Breast epithelium (tissue), 3 donors: ENCODE measurements around the gene WASHC2C.
"Not testable (repeated sequence)": the region's sequence is repeated elsewhere in the genome, so short reads cannot be mapped to it uniquely, and the experiment has no call there.

Experiments used
- CTCF ChIP-seq, 3 donors: fragments of 450-650 bp; IDR thresholded peaks; one replicate each; pipeline ENCODE4 v1.5.1; 2016 to 2017; ENCODE audit warnings: antibody characterized with exemption in 3 of 3, mild to moderate bottlenecking in 3 of 3, moderate library complexity in 3 of 3
- POLR2A ChIP-seq: fragments of 450-650 bp; IDR thresholded peaks from one replicate; pipeline ENCODE4 v1.6.1; 2016; ENCODE audit warnings: antibody characterized with exemption, mild to moderate bottlenecking, moderate library complexity
- POLR2AphosphoS5 ChIP-seq, 3 donors: sonication (generic); formaldehyde crosslinking; IDR thresholded peaks; one replicate each; pipeline ENCODE4 v1.6.1; 2017; ENCODE audit warnings: antibody characterized with exemption in 3 of 3

- TF ChIP-seq CTCF (IDR thresholded peaks at IDR 0.05); POLR2AphosphoS5 (IDR thresholded peaks at IDR 0.05); POLR2A: not testable (repeated sequence)
Observed at GRCh38 chr10:45751141-45751540, 24.1 kb downstream of the WASHC2C start.
